Stimulated activated naive B cell treated with anti-CD40 and anti-IgM and Interleukin-4, amounts not matched to agents 10 μg/mL and 1 μg/mL and 100 μg/mL, for 72 hours (primary cell): ENCODE measurements around the gene NRP2.

ENCODE experiments used
- ATAC-seq, 2 donors: fragments of 150-1000 bp; cut with Tn5 transposase; replicated peaks; 2 replicates each; pipeline ENCODE4 v1.10.0; 2021; ENCODE audit warnings: moderate library complexity in 1 of 2
- DNase-seq: peaks from one replicate; pipeline ENCODE4 v3.0.0; 2021
- H3K27ac Mint-ChIP-seq: one replicate; pipeline ENCODE4 v1.8.0; 2022; ENCODE audit warnings: mild to moderate bottlenecking, mixed read lengths
- H3K27me3 Mint-ChIP-seq, 2 donors: one replicate each; pipeline ENCODE4 v1.8.0; 2022; ENCODE audit warnings: mixed read lengths in 2 of 2
- H3K36me3 Mint-ChIP-seq, 2 donors: one replicate each; pipeline ENCODE4 v1.8.0; 2022; ENCODE audit warnings: mixed read lengths in 2 of 2, mild to moderate bottlenecking in 1 of 2
- H3K4me1 Mint-ChIP-seq, 2 donors: one replicate each; pipeline ENCODE4 v1.8.0; 2022; ENCODE audit warnings: mixed read lengths in 2 of 2, mild to moderate bottlenecking in 1 of 2
- H3K4me3 Mint-ChIP-seq, 2 donors: one replicate each; pipeline ENCODE4 v1.8.0; 2022; ENCODE audit warnings: mild to moderate bottlenecking in 2 of 2, mixed read lengths in 2 of 2, moderate library complexity in 1 of 2
- H3K9me3 Mint-ChIP-seq, 2 donors: one replicate each; pipeline ENCODE4 v1.8.0; 2022; ENCODE audit warnings: mixed read lengths in 2 of 2, mild to moderate bottlenecking in 1 of 2

Gene NRP2

GRCh38 chr2:205808486-205809121, 126.3 kb downstream of the NRP2 start:
- no peak overlapping the region for H3K4me3 Mint-ChIP-seq
- H3K9me3 Mint-ChIP-seq, result no peaks in the 10 kb centered on the region
- DNase-seq, result no peak

DNA sequence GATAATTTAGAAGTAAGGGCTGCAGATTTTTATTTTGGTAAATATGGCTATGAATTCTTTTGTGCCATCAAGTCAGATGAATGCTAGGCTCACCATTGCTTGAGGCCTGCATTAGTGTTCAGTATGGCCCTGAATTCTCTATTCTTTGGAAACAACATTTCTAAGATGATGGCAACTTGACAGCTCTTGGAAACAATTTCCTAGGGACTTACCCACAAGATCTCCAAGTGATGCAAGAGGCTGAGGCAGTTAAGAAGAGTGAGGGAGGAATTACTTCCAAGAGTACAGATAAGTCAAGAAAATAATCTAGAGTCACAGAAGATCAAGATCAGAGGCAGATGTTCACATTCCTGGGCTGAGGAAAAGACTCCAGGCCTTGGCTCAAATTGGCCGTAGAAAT, 129.1 kb downstream of the NRP2 start:
- DNase-seq (no peak), ATAC-seq (no peak)
- peaks cover 0 to 10% of the 10 kb centered on the region in 2 donors for H3K27me3 Mint-ChIP-seq
- no peaks in the 10 kb centered on the region for H3K4me1 Mint-ChIP-seq
- H3K9me3 Mint-ChIP-seq, result no peaks in the 10 kb centered on the region
- no peak overlapping the region for H3K4me3 Mint-ChIP-seq
- no peak overlapping the region for H3K27ac Mint-ChIP-seq
- H3K36me3 Mint-ChIP-seq, result no peaks in the 10 kb centered on the region

More at GRCh38 chr2:205808486-205809121, 126.3 kb downstream of the NRP2 start:
- ATAC-seq, result no peak
- H3K36me3 Mint-ChIP-seq, result no peaks in the 10 kb centered on the region
- no peaks in the 10 kb centered on the region for H3K4me1 Mint-ChIP-seq
- H3K27me3 Mint-ChIP-seq, result peaks cover 8 to 11% of the 10 kb centered on the region in 2 donors
- H3K27ac Mint-ChIP-seq, result no peak overlapping the region

GRCh38 chr2:205814039-205814364, 131.7 kb downstream of the NRP2 start:
- peak in 1 of 2 donors; percentile 14 for ATAC-seq
- Mint-ChIP-seq H3K27ac (no peak overlapping the region), H3K4me1 (no peaks in the 10 kb centered on the region)

DNA sequence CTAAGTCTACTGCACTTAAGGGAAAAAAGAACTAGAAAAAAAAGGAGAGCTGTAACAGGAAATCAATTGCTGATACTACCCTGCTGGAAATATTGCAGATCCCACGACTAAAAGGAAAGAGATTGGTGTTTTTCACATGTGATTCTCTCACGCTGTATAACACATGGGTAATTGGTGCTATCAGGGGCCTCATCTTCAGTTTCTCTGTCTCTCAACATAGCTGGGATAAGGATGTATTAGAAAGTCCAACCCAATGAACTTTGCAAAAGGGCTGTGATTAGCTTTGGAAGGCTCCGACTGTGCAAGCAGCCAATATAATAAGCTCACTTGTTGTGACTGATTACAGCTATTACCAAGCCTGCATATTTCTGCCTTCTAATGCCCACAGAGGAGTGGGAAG, 133.4 kb downstream of the NRP2 start:
- no peak overlapping the region for H3K4me3 Mint-ChIP-seq
- H3K4me1 Mint-ChIP-seq, result no peaks in the 10 kb centered on the region
- H3K9me3 Mint-ChIP-seq, result no peaks in the 10 kb centered on the region
- ATAC-seq (no peak), DNase-seq (no peak)
- H3K36me3 Mint-ChIP-seq, result no peaks in the 10 kb centered on the region
- peaks cover 5 to 19% of the 10 kb centered on the region in 2 donors for H3K27me3 Mint-ChIP-seq
- no peak overlapping the region for H3K27ac Mint-ChIP-seq

More at GRCh38 chr2:205814039-205814364, 131.7 kb downstream of the NRP2 start:
- Mint-ChIP-seq H3K9me3 (no peaks in the 10 kb centered on the region), H3K36me3 (no peaks in the 10 kb centered on the region), H3K27me3 (peaks cover 5 to 16% of the 10 kb centered on the region in 2 donors), H3K4me3 (no peak overlapping the region)
- no peak for DNase-seq

GRCh38 chr2:205816268-205816667, 134.0 kb downstream of the NRP2 start:
- Mint-ChIP-seq H3K4me1 (no peaks in the 10 kb centered on the region), H3K36me3 (no peaks in the 10 kb centered on the region), H3K27ac (no peak overlapping the region), H3K4me3 (no peak overlapping the region), H3K9me3 (no peaks in the 10 kb centered on the region), H3K27me3 (peaks cover 10 to 19% of the 10 kb centered on the region in 2 donors)
- ATAC-seq (no peak), DNase-seq (no peak)

- no peak for DNase-seq
- Mint-ChIP-seq H3K36me3 (no peaks in the 10 kb centered on the region), H3K27ac (no peak overlapping the region), H3K4me1 (no peaks in the 10 kb centered on the region), H3K4me3 (no peak overlapping the region), H3K27me3 (peaks cover 14 to 20% of the 10 kb centered on the region in 2 donors), H3K9me3 (peaks cover 4 to 9% of the 10 kb centered on the region in 2 donors)
- ATAC-seq, result no peak
Observed at GRCh38 chr2:205822579-205822978, 140.3 kb downstream of the NRP2 start.

DNA sequence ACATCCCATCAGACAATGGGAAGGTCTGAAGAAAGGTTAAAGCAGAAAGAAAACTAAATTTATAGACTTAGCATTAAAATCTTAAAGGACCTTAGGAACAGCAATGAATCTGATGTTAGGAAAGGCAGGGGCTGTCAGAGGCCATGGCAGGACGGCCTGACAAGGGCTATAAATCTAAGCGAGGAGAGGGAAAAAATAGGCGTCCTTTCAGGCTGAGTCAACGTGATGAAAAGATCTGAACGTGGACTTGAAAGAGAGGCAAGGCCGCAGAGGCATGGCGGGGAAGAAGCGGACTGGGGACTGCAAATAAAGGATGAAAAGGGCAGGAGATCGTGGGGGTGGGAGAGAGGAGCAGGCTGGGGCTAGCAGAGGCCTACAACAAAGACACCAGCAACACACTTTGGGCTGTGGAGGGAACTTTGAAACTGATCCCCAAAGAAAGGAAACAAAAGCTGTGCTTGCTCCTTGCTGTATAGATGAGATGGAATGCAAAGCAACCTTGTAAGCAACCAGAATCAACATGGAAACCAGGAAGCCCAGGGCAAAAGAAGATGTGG, 145.6 kb downstream of the NRP2 start:
- ATAC-seq (no peak), DNase-seq (no peak)
- H3K4me1 Mint-ChIP-seq, result no peaks in the 10 kb centered on the region
- H3K4me3 Mint-ChIP-seq, result no peak overlapping the region
- H3K36me3 Mint-ChIP-seq, result no peaks in the 10 kb centered on the region
- peaks cover 5 to 6% of the 10 kb centered on the region in 2 donors for H3K27me3 Mint-ChIP-seq
- H3K27ac Mint-ChIP-seq, result no peak overlapping the region
- peaks cover 4 to 15% of the 10 kb centered on the region in 2 donors for H3K9me3 Mint-ChIP-seq

DNA sequence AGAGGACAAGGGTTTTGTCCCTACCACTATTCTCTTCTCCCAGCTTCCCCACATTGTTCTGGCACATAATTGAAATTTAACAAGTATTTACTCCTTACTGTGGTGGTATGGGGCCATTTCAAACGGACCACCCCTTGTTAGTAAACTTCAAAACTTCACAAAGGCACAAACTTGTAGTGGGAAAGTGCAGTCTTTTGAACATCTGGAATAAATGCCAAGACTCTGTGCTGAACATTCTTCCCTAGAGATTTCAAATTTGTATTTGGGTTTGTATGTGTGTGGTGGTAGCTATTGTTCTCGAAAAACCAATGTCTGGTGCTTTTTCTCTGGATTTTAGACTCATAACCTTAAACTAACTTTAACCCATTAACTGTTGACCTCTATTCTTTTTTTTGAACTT, 151.6 kb downstream of the NRP2 start:
- Mint-ChIP-seq H3K9me3 (peaks cover 1 to 9% of the 10 kb centered on the region in 2 donors), H3K27ac (no peak overlapping the region), H3K36me3 (no peaks in the 10 kb centered on the region), H3K4me1 (peaks cover 0 to 3% of the 10 kb centered on the region in 2 donors), H3K27me3 (peaks cover 9 to 11% of the 10 kb centered on the region in 2 donors), H3K4me3 (no peak overlapping the region)
- DNase-seq (no peak), ATAC-seq (no peak)

DNA sequence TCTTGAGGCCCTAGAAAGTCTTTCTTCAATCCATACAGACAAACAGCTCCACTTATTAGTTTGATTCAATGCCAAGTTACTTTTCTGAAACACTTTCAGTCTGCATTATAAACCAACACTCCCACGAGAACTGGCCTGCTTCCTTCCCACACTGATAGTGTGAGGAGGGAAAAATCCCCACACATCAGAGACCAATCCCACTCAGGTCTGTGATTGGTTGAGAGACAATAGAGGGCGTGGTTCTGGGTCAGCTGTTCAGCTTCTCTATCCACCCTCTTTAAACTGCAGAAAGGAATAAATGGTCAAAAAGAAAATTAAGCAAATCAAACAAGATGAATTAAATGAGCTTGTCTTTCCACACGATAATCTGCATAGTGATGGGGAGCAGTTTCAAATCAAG, 152.5 kb downstream of the NRP2 start:
- peaks cover 11 to 16% of the 10 kb centered on the region in 2 donors for H3K27me3 Mint-ChIP-seq
- ATAC-seq (no peak), DNase-seq (no peak)
- no peak overlapping the region for H3K27ac Mint-ChIP-seq
- H3K36me3 Mint-ChIP-seq, result no peaks in the 10 kb centered on the region
- H3K9me3 Mint-ChIP-seq, result peaks cover 5 to 9% of the 10 kb centered on the region in 2 donors
- peaks cover 0 to 3% of the 10 kb centered on the region in 2 donors for H3K4me1 Mint-ChIP-seq
- no peak overlapping the region for H3K4me3 Mint-ChIP-seq

GRCh38 chr2:205835251-205835791, 153.0 kb downstream of the NRP2 start:
- no peak overlapping the region for H3K27ac Mint-ChIP-seq
- DNase-seq (no peak), ATAC-seq (no peak)
- H3K9me3 Mint-ChIP-seq, result peaks cover 5 to 9% of the 10 kb centered on the region in 2 donors
- no peak overlapping the region for H3K4me3 Mint-ChIP-seq
- H3K27me3 Mint-ChIP-seq, result peaks cover 11 to 16% of the 10 kb centered on the region in 2 donors
- H3K4me1 Mint-ChIP-seq, result peaks cover 0 to 3% of the 10 kb centered on the region in 2 donors
- H3K36me3 Mint-ChIP-seq, result no peaks in the 10 kb centered on the region

GRCh38 chr2:205835923-205836322, 153.6 kb downstream of the NRP2 start:
- Mint-ChIP-seq H3K27ac (no peak overlapping the region), H3K4me3 (no peak overlapping the region), H3K27me3 (peaks cover 11 to 16% of the 10 kb centered on the region in 2 donors), H3K9me3 (peaks cover 5 to 9% of the 10 kb centered on the region in 2 donors), H3K4me1 (peaks cover 0 to 3% of the 10 kb centered on the region in 2 donors), H3K36me3 (no peaks in the 10 kb centered on the region)
- DNase-seq (no peak), ATAC-seq (no peak)

DNA sequence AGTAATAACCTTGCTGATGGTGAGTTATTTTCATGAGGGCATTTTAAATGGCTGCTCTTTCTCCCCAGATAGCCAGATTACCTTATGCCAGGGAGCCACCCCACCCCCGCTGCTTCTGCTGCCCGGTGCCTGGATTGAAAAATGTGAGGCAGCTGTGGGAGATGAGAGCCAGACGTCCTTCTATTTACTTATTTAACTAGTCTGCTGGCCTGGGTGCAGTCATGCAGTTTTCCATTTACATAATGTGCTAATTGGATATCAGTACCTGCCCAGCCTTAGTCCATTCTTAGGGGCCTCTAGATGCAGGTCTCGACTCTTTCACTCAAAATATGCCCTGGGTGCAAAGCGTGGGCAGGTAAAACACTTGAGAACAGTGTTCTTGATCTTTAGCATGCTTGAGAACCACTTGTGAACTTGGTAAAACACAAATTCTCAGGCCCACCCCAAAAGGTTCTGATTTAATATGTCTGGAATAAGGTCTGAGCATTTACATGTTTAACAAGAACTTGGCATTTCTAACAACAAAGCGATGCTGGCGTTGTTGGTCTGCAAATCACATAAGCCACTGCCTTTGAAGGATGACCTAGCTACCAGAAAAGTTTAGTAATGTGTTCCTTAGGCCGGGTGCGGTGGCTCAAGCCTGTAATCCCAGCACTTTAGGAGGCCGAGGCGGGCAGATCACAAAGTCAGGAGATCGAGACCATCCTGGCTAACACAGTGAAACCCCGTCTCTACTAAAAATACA, 154.3 kb downstream of the NRP2 start:
- DNase-seq (no peak), ATAC-seq (no peak)
- Mint-ChIP-seq H3K4me3 (no peak overlapping the region), H3K36me3 (no peaks in the 10 kb centered on the region), H3K4me1 (peaks cover 0 to 3% of the 10 kb centered on the region in 2 donors), H3K9me3 (peaks cover 6 to 9% of the 10 kb centered on the region in 2 donors), H3K27me3 (peaks cover 11 to 16% of the 10 kb centered on the region in 2 donors), H3K27ac (no peak overlapping the region)

GRCh38 chr2:205837663-205838062, 155.4 kb downstream of the NRP2 start:
- Mint-ChIP-seq H3K4me1 (peaks cover 0 to 3% of the 10 kb centered on the region in 2 donors), H3K27ac (no peak overlapping the region), H3K4me3 (no peak overlapping the region), H3K36me3 (no peaks in the 10 kb centered on the region), H3K9me3 (peaks cover 6 to 9% of the 10 kb centered on the region in 2 donors), H3K27me3 (peaks cover 11 to 16% of the 10 kb centered on the region in 2 donors)
- DNase-seq, result no peak
- no peak for ATAC-seq

- peaks cover 0 to 3% of the 10 kb centered on the region in 2 donors for H3K9me3 Mint-ChIP-seq
- H3K27me3 Mint-ChIP-seq, result peaks cover 10 to 16% of the 10 kb centered on the region in 2 donors
- H3K27ac Mint-ChIP-seq, result no peak overlapping the region
- H3K4me3 Mint-ChIP-seq, result no peak overlapping the region
- H3K36me3 Mint-ChIP-seq, result no peaks in the 10 kb centered on the region
- ATAC-seq (no peak), DNase-seq (no peak)
- no peaks in the 10 kb centered on the region for H3K4me1 Mint-ChIP-seq
Observed at GRCh38 chr2:205845446-205845845, 163.1 kb downstream of the NRP2 start.
